Measurements from ENCODE around the gene FAM236C.
"Not testable (repeated sequence)": the region's sequence is repeated elsewhere in the genome, so short reads cannot be mapped to it uniquely, and the experiment has no call there.

FAM236C gene

GRCh38 chrX:72912315-72912714 is at the start of gene FAM236C:
TSS of gene FAM236C (plus strand) at chrX:72912615. CDS start at chrX:72912715, 100 bp downstream.
- not testable (repeated sequence) for DNase-seq

DNA sequence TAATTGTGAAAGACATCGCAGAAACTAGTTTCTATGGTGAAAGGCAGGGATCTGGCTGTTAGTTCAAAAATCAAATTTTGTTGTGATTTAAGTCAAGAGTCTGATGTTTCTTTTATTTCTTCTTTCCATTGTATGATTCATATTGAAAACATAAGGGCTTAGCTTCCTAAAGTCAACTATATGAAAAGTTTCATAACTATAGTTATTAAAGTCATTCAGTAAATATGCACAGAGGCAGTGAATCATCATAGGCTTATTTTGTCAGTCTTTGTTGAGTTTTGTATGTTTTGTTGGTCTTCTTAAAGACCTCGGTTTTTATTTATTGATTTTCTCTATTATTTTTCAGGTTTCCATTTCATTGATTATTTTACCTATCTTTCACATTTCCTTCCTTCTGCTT is 29.5 kb upstream of the FAM236C start:
- DNase-seq = not testable (repeated sequence)

DNA sequence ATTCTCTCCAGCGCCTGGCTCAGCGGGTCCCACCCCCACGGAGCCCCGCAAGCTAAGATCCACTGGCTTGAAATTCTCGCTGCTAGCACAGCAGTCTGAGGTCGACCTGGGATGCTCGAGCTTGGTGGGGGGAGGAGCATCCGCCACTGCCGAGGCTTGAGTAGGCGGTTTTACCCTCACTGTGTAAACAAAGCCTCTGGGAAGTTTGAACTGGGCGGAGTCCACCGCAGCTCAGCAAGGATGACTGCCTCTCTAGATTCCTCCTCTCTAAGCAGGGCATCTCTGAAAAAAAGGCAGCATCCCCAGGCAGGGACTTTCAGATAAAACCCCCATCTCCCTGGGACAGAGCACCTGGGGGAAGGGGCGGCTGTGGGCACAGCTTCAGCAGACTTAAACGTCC is 22.7 kb upstream of the FAM236C start:
- DNase-seq = not testable (repeated sequence)

DNA sequence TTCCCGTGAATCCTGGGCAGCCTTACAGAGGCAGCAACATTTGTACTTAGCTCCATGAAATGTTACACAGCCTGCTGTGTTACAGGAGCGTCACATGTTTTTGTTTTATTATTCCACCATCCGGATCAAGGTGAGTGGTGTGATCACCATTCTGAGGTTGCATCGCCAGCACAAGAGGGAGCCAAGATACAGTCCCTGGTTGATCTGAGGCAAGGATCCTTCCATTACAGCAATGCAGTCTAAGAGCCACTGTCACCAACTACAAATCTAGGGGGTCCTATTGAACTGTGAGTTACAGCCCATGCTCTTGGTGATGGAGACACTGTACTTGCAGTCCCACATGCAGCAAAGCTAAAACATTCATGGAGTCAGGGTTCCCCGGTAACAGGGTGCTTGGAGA is 3.7 kb downstream of the FAM236C start:
- not testable (repeated sequence) for DNase-seq

DNA sequence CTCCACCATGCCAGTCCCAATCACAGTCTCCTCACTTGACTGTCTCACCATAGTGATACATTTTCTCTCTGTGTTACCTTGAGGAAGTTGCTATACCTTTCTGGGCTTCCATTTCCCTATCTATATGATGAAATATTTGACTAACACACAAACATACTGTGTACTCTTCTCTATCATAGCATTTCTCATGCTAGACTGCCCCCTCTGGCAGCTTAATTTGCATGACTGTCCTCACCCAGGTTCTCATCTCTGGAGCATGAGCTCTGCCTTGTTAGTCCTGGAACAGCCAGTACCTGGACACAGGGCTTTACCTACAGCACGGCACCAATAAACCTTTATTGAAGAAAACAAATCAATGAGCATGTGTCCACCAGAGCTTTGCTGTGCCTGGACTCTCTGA is 19.9 kb downstream of the FAM236C start:
- not testable (repeated sequence) for DNase-seq

DNA sequence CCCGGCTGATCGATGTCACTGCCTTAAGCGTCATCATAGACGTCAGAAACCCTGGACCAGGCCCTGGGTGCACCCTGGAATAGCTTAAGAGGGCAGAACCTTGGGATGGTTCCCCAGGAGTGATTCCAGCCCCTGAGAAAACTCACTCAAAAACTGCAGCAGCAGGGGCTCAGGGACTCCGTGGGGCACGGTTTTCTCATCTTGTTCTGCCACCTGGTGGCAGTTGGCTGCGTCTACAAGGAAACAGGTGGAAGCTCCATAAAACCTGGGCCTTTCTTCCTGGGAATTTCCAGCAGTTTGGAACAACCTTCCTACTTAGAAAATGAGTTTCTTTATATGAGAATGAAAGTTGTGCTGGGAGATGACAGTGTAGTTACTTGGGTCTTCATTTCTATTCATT is 24.0 kb downstream of the FAM236C start:
- not testable (repeated sequence) for DNase-seq

DNA sequence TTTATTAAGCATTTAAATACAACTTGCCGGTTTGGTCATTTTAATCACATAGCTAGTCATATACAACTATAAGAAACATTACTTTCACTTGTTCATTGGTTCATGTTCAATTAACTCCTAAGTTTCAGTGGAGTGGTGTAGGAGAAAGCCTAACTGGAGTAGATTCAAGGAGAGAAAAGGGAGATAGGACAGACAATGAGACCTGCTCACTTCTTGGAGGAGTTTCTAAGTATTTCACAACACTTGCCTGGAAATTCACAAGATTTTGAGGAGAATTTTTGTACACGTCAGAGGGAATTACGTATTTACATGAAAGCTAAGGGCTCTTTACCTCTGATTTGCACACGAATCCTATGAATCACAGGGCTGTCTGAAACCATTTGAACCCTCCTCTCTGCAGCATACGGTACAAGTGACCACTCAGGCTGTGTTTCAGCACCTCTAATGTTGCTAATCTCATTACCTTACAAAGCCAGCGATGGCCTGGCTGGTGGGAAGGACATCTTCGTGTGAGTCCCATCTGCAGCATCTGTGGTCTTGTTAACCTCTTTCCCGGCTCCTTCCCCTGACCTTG is 24.6 kb downstream of the FAM236C start:
- DNase-seq = not testable (repeated sequence)

DNA sequence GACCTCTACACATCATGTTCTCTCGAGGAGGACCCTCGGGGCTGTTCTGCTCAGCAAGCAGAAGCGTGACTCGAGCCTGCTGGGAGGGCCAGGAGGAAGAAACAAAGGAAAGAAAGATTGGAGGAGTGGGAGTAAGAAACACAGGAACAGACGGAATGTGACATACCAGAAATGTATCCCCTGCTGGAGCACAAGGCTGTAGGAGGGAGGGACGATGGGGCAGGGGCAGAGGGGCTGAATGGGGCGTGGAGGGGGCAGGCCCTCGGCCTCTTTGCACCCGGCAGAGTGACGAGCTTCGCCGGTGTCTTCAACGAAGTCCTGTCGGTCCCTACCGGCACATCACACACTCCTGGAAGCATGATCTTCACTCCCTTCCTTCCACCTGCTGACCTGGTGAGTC is 25.5 kb downstream of the FAM236C start, which contains the start of gene FAM236A:
Gene FAM236A (plus strand): TSS at position 301 of the 400 bp plus-strand sequence. CDS start 57 bp downstream, at position 358.
- not testable (repeated sequence) for DNase-seq

DNA sequence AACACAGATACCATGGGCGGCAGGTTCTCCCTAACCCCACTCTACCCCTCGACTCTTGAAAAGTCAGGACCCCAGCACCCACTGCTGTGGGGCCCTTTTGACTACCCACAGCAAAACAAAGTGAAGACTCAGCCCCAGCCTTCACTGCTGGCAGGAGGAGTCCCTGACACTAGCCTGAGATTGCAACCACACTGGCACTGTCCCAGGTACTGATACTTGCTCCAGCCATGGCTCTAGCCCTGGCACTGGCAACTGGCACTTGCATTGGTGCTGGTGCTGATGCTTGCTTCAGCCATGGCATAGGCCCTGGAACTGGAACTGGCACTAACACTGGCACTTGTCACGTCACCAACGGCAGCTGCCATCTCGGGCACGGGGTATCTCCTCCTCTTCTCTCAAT is 29.9 kb downstream of the FAM236C start:
- DNase-seq = not testable (repeated sequence)

GRCh38 chrX:72943035-72943818 is 30.8 kb downstream of the FAM236C start:
- not testable (repeated sequence) for DNase-seq

GRCh38 chrX:72943819-72944169 is 31.4 kb downstream of the FAM236C start, which contains the start of gene DMRTC1:
TSS of gene DMRTC1 (minus strand) at chrX:72943837. CDS start at chrX:72875694, 68,143 bp downstream.
- not testable (repeated sequence) for DNase-seq

- not testable (repeated sequence) for DNase-seq
Measured at GRCh38 chrX:72959971-72960370, 47.6 kb downstream of the FAM236C start.

Data from hematopoietic multipotent progenitor cell treated with erythropoietin and hydrocortisone succinate and interleukin-3 and kit ligand, for 8 days (in vitro differentiated cells).